Upper lobe of left lung (tissue), 6 donors: ENCODE results near the gene GALNT13. TPM values are rescaled to one million over a fixed set of nuclear protein-coding genes. Genes with fewer than 3 reads are reported as not detected.

ENCODE experiments used
- ATAC-seq, 2 donors: fragments of 200-7000 bp; cut with Tn5 transposase; one replicate each; pipeline ENCODE4 v1.9.1; 2022; ENCODE audit warnings: mild to moderate bottlenecking in 2 of 2, moderate library complexity in 2 of 2; ENCODE audit not compliant: low FRiP score in 2 of 2
- DNase-seq, 2 donors: peaks; one replicate each; pipeline ENCODE4 v3.0.0-alpha.2; 2019 to 2020
- H3K27ac ChIP-seq, 4 donors: fragments of 200-600 bp; sonication (generic); one replicate each; pipeline ENCODE4 v1.5.1; 2016 to 2019
- H3K27me3 ChIP-seq, 4 donors: fragments of 200-600 bp; sonication (generic); one replicate each; pipeline ENCODE4 v1.5.1; 2017 to 2019
- H3K36me3 ChIP-seq, 4 donors: fragments of 200-600 bp; sonication (generic); one replicate each; pipeline ENCODE4 v1.5.1; 2016 to 2019
- H3K4me1 ChIP-seq, 4 donors: fragments of 200-600 bp; sonication (generic); one replicate each; pipeline ENCODE4 v1.5.1; 2018 to 2019
- H3K4me3 ChIP-seq, 4 donors: fragments of 200-600 bp; sonication (generic); one replicate each; pipeline ENCODE4 v1.5.1; 2017 to 2019; ENCODE audit warnings: mild to moderate bottlenecking in 2 of 4, moderate library complexity in 1 of 4
- H3K9me3 ChIP-seq, 4 donors: fragments of 200-600 bp; sonication (generic); one replicate each; pipeline ENCODE4 v1.5.1; 2018 to 2019
- EP300 ChIP-seq, 4 donors: sonication (generic); formaldehyde crosslinking; IDR thresholded peaks; one replicate each; pipeline ENCODE4 v1.5.1; 2017; ENCODE audit warnings: antibody characterized with exemption in 4 of 4, control low read depth in 2 of 4
- POLR2A ChIP-seq, 4 donors: fragments of 450-650 bp; IDR thresholded peaks; one replicate each; pipeline ENCODE4 v1.5.1; 2016 to 2017; ENCODE audit warnings: antibody characterized with exemption in 4 of 4, mild to moderate bottlenecking in 2 of 4
- POLR2AphosphoS5 ChIP-seq, 2 donors: sonication (generic); formaldehyde crosslinking; IDR thresholded peaks; one replicate each; pipeline ENCODE4 v1.5.1; 2017; ENCODE audit warnings: antibody characterized with exemption in 2 of 2
- WGBS, 2 donors: methylation state at CpG; one replicate each; pipeline ENCODE4 v1.1.5; 2017 to 2018; 5-methylcytosine and 5-hydroxymethylcytosine counted together
- total RNA-seq, 6 donors: library from RNA; depleted of rRNA in 4 of 6; stranded (reverse); fragments of >200 nt in 4 of 6; gene quantifications; one replicate each; pipeline versions ENCODE4 v1.1.0 to v1.2.1, GENCODE V29; 2016 to 2021
- TF ChIP-seq, protein P1 (sequence below), 6 experiments: fragments of 450-650 bp in 4 of 6; fragments of 200-600 bp in 2 of 6; sonication (generic) in 2 of 6; IDR thresholded peaks; one replicate each; pipeline ENCODE4 v1.5.1; 2016 to 2019; ENCODE audit warnings: antibody characterized with exemption in 6 of 6
- donor health status: DM: no; HTN: no; CAD: no; lungs with moderate emphysema.
- donor health status: DM: no; HTN: yes; CAD: no; lungs with severe emphysema.

GALNT13 gene
- total RNA-seq, 6 donors from 2014 or later = 1.6 to 4.1 (median 2.8) TPM

GRCh38 chr2:153858250-153858649 is 13.5 kb upstream of the GALNT13 start:
- Histone ChIP-seq H3K36me3 (no peaks in the 10 kb centered on the region), H3K9me3 (no peaks in the 10 kb centered on the region), H3K4me1 (no peaks in the 10 kb centered on the region), H3K27me3 (no peaks in the 10 kb centered on the region), H3K4me3 (no peak overlapping the region), H3K27ac (no peak overlapping the region)
- ATAC-seq = no peak
- WGBS, 2 donors = 97 to 100% methylated on average over 1 of the region's 1 CpG
- no peak for DNase-seq
- TF ChIP-seq POLR2A (IDR thresholded peaks at IDR 0.05) = no peak
- no peak for TF ChIP-seq EP300 (IDR thresholded peaks at IDR 0.05)
- no peak for TF ChIP-seq POLR2AphosphoS5 (IDR thresholded peaks at IDR 0.05)
- TF ChIP-seq, protein P1, sequence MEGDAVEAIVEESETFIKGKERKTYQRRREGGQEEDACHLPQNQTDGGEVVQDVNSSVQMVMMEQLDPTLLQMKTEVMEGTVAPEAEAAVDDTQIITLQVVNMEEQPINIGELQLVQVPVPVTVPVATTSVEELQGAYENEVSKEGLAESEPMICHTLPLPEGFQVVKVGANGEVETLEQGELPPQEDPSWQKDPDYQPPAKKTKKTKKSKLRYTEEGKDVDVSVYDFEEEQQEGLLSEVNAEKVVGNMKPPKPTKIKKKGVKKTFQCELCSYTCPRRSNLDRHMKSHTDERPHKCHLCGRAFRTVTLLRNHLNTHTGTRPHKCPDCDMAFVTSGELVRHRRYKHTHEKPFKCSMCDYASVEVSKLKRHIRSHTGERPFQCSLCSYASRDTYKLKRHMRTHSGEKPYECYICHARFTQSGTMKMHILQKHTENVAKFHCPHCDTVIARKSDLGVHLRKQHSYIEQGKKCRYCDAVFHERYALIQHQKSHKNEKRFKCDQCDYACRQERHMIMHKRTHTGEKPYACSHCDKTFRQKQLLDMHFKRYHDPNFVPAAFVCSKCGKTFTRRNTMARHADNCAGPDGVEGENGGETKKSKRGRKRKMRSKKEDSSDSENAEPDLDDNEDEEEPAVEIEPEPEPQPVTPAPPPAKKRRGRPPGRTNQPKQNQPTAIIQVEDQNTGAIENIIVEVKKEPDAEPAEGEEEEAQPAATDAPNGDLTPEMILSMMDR (IDR thresholded peaks at IDR 0.05) = no peak

DNA sequence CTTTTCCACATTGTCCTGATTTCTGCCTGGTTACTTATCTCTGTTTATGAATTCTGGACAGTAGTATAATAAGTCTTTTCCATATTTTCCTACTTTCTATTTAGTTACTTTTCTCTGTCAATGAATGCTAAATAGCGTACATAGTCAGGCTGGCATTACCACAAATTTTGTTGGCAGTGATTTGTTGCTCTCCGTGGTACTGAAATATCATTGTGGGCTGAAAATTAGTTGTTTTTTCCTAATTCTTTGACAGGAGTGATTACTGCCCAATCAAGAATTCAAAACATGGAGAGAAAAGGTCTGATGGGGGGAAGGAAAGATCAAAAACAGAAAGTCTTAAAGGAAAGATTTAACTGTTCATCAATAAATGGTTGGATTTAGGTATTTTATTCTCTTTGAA is 7.7 kb upstream of the GALNT13 start:
- no peak for ATAC-seq
- Histone ChIP-seq H3K9me3 (no peaks in the 10 kb centered on the region), H3K4me1 (no peaks in the 10 kb centered on the region), H3K4me3 (no peak overlapping the region), H3K36me3 (no peaks in the 10 kb centered on the region), H3K27me3 (no peaks in the 10 kb centered on the region), H3K27ac (no peak overlapping the region)
- WGBS, 2 donors = 20 to 22% methylated on average over 2 of the region's 2 CpGs
- TF ChIP-seq POLR2AphosphoS5 (IDR thresholded peaks at IDR 0.05) (no peak), POLR2A (IDR thresholded peaks at IDR 0.05) (no peak), EP300 (IDR thresholded peaks at IDR 0.05) (no peak)
- TF ChIP-seq, protein P1 (IDR thresholded peaks at IDR 0.05) = no peak
- no peak for DNase-seq

DNA sequence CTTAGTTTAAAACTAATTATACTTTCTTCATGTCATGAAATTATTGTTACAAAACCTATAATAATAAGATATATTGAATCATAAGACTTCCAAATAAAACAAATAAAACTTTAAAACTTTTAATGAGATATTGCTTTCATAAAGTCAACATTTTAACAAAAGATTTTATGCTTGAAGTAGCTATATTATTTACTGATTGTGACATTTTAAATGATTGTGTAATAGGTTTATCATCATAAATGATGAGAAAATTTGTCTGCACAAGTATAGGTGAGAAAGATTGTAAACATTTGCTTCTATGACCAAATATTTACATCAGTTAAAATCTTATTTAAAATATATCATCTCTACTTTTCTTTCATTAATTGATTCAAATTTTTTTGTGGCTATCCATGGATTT is 5.1 kb upstream of the GALNT13 start:
- no peak for ATAC-seq
- Histone ChIP-seq H3K27me3 (peaks cover 0 to 3% (median 0%) of the 10 kb centered on the region in 4 donors), H3K36me3 (no peaks in the 10 kb centered on the region)

GRCh38 chr2:153870308-153870707 is 1.4 kb upstream of the GALNT13 start:
- H3K27me3 ChIP-seq = peaks cover 0 to 19% (median 0%) of the 10 kb centered on the region in 4 donors
- peaks cover 0 to 25% (median 5%) of the 10 kb centered on the region in 4 donors for H3K4me1 ChIP-seq
- no peaks in the 10 kb centered on the region for H3K9me3 ChIP-seq
- WGBS, 2 donors = 65 to 78% methylated on average over 3 of the region's 3 CpGs
- no peak for ATAC-seq
- no peaks in the 10 kb centered on the region for H3K36me3 ChIP-seq
- DNase-seq = no peak
- H3K27ac ChIP-seq = no peak overlapping the region
- TF ChIP-seq POLR2AphosphoS5 (IDR thresholded peaks at IDR 0.05) (no peak), EP300 (IDR thresholded peaks at IDR 0.05) (no peak), POLR2A (IDR thresholded peaks at IDR 0.05) (no peak)
- TF ChIP-seq, protein P1 (IDR thresholded peaks at IDR 0.05) = no peak
- no peak overlapping the region for H3K4me3 ChIP-seq

More for the DNA sequence above, 5.1 kb upstream of the GALNT13 start:
- H3K4me3 ChIP-seq = no peak overlapping the region
- H3K27ac ChIP-seq = no peak overlapping the region
- peaks cover 0 to 5% (median 2%) of the 10 kb centered on the region in 4 donors for H3K4me1 ChIP-seq
- no peak for DNase-seq
- no peaks in the 10 kb centered on the region for H3K9me3 ChIP-seq
- TF ChIP-seq, protein P1 (IDR thresholded peaks at IDR 0.05) = no peak
- TF ChIP-seq EP300 (IDR thresholded peaks at IDR 0.05) (no peak), POLR2A (IDR thresholded peaks at IDR 0.05) (no peak), POLR2AphosphoS5 (IDR thresholded peaks at IDR 0.05) (no peak)

DNA sequence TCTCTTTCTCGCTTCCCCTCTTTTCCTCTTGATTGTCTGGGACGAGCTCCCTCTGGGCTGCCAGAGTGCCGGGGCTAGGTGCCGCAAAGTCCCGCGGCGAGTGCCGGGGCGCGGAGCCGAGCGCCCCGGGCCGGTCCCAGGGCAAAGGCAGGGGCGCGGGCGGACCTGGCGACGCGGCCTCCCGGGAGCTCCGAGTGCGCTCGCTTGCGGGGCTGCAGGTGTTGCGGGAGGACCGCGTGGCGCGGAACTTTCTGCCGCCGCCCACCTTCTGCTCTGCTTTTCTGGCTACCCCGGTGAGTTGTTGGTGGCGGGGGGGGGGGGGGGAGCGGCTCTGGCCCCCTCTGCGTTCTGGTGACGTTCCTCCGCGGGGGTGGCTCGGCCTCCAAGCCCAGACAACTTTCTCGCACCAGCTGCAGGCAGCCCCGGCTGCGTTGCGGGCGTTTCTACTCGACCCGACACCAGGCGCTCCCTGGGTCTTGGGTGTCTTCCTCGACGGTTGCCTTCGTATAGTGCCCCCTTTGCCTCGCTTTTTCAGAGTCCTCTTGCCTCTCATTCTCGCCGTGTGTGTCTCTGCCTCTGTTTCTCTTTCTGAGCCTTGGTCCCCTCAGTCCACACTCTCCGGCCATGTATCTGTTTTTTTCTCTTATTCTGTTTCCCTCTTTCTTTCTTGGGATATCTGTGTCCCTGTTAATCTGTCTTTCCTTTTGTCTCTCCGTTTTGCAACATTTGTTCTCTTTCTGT is 759 bp downstream of the GALNT13 start:
- TF ChIP-seq POLR2A (IDR thresholded peaks at IDR 0.05) (no peak), POLR2AphosphoS5 (IDR thresholded peaks at IDR 0.05) (no peak), EP300 (IDR thresholded peaks at IDR 0.05) (no peak)
- TF ChIP-seq, protein P1 (IDR thresholded peaks at IDR 0.05) = no peak
- H3K4me1 ChIP-seq = peaks cover 0 to 25% (median 5%) of the 10 kb centered on the region in 4 donors
- peak in 1 of 2 donors; percentile 76 for DNase-seq
- peak overlapping the region in 3 of 4 donors; percentile 30 to 50 (median 44) for H3K4me3 ChIP-seq
- H3K27ac ChIP-seq = no peak overlapping the region
- no peaks in the 10 kb centered on the region for H3K36me3 ChIP-seq
- WGBS, 2 donors = 5% methylated on average over 15 to 22 of the region's 56 CpGs
- H3K27me3 ChIP-seq = peaks cover 0 to 19% (median 0%) of the 10 kb centered on the region in 4 donors
- ATAC-seq = no peak
- H3K9me3 ChIP-seq = no peaks in the 10 kb centered on the region
